Peyer's patch (tissue), 4 donors: Measurements from ENCODE around the gene NALCN. TPM values are rescaled to one million over a fixed set of nuclear protein-coding genes. Genes with fewer than 3 reads are reported as not detected.

Experiments
- DNase-seq, 3 donors: peaks; one replicate each; pipeline ENCODE4 v3.0.0-alpha.2; 2017 to 2019
- H3K27ac ChIP-seq, 4 donors: fragments of 200-600 bp; sonication (generic); one replicate each; pipeline ENCODE4 v1.5.1; 2016 to 2019
- H3K27me3 ChIP-seq, 2 donors: fragments of 200-600 bp; sonication (generic); one replicate each; pipeline ENCODE4 v1.5.1; 2019
- H3K36me3 ChIP-seq, 3 donors: fragments of 200-600 bp; sonication (generic); one replicate each; pipeline ENCODE4 v1.5.1; 2016 to 2019
- H3K4me1 ChIP-seq, 4 donors: fragments of 200-600 bp; sonication (generic); one replicate each; pipeline ENCODE4 v1.5.1; 2016 to 2019
- H3K4me3 ChIP-seq, 4 donors: fragments of 200-600 bp; sonication (generic); 1 replicate in 3 of 4; 2 replicates in 1 of 4; pipeline ENCODE4 v1.5.1; 2016 to 2019; ENCODE audit warnings: mild to moderate bottlenecking in 1 of 4
- H3K9me3 ChIP-seq, 4 donors: fragments of 200-600 bp; sonication (generic); one replicate each; pipeline ENCODE4 v1.5.1; 2016 to 2019; ENCODE audit warnings: mild to moderate bottlenecking in 1 of 4
- CTCF ChIP-seq, 6 experiments: fragments of 450-650 bp in 4 of 6; fragments of 200-600 bp in 2 of 6; sonication (generic) in 1 of 6; IDR thresholded peaks; one replicate each; pipeline ENCODE4 v1.5.1; 2017 to 2019; ENCODE audit warnings: antibody characterized with exemption in 6 of 6, mild to moderate bottlenecking in 3 of 6, moderate library complexity in 1 of 6
- POLR2A ChIP-seq, 2 donors: fragments of 450-650 bp; IDR thresholded peaks; one replicate each; pipeline ENCODE4 v1.5.1; 2017; ENCODE audit warnings: antibody characterized with exemption in 2 of 2, mild to moderate bottlenecking in 2 of 2, moderate library complexity in 2 of 2
- total RNA-seq, 4 donors: library from RNA; depleted of rRNA; stranded (reverse); fragments of >200 nt; gene quantifications; one replicate each; pipeline ENCODE4 v1.1.0, GENCODE V29; 2016

The NALCN gene
- total RNA-seq, 4 donors from 2014 or later = 0.13 to 0.18 TPM; not detected in 2

- no peaks in the 10 kb centered on the region for H3K36me3 ChIP-seq
- H3K4me3 ChIP-seq = no peak overlapping the region
- TF ChIP-seq POLR2A (IDR thresholded peaks at IDR 0.05) (no peak), CTCF (IDR thresholded peaks at IDR 0.05) (no peak)
- H3K27me3 ChIP-seq = no peaks in the 10 kb centered on the region
- DNase-seq = no peak
- no peaks in the 10 kb centered on the region for H3K9me3 ChIP-seq
- H3K4me1 ChIP-seq = no peaks in the 10 kb centered on the region
- H3K27ac ChIP-seq = no peak overlapping the region
Observed at GRCh38 chr13:101202590-101202989, 213.7 kb downstream of the NALCN start.

GRCh38 chr13:101190976-101191375, 225.3 kb downstream of the NALCN start:
- no peak for DNase-seq
- Histone ChIP-seq H3K4me1 (no peaks in the 10 kb centered on the region), H3K36me3 (no peaks in the 10 kb centered on the region), H3K9me3 (no peaks in the 10 kb centered on the region), H3K27ac (no peak overlapping the region), H3K4me3 (no peak overlapping the region), H3K27me3 (no peaks in the 10 kb centered on the region)
- TF ChIP-seq CTCF (IDR thresholded peaks at IDR 0.05) (no peak), POLR2A (IDR thresholded peaks at IDR 0.05) (no peak)

- no peak overlapping the region for H3K4me3 ChIP-seq
- TF ChIP-seq CTCF (IDR thresholded peaks at IDR 0.05) (no peak), POLR2A (IDR thresholded peaks at IDR 0.05) (no peak)
Observed at GRCh38 chr13:101190337-101190736, 226.0 kb downstream of the NALCN start.

GRCh38 chr13:101185606-101186005, 230.7 kb downstream of the NALCN start:
- H3K4me1 ChIP-seq = no peaks in the 10 kb centered on the region
- DNase-seq = no peak
- no peak overlapping the region for H3K4me3 ChIP-seq
- H3K27ac ChIP-seq = no peak overlapping the region
- TF ChIP-seq POLR2A (IDR thresholded peaks at IDR 0.05) = no peak
- no peak for TF ChIP-seq CTCF (IDR thresholded peaks at IDR 0.05)
- no peaks in the 10 kb centered on the region for H3K36me3 ChIP-seq
- no peaks in the 10 kb centered on the region for H3K9me3 ChIP-seq
- H3K27me3 ChIP-seq = no peaks in the 10 kb centered on the region

More at GRCh38 chr13:101190337-101190736, 226.0 kb downstream of the NALCN start:
- Histone ChIP-seq H3K9me3 (no peaks in the 10 kb centered on the region), H3K36me3 (no peaks in the 10 kb centered on the region), H3K4me1 (no peaks in the 10 kb centered on the region), H3K27ac (no peak overlapping the region), H3K27me3 (no peaks in the 10 kb centered on the region)
- DNase-seq = no peak

GRCh38 chr13:101181076-101181685, 235.1 kb downstream of the NALCN start:
- no peaks in the 10 kb centered on the region for H3K27me3 ChIP-seq
- no peak overlapping the region for H3K4me3 ChIP-seq
- no peaks in the 10 kb centered on the region for H3K9me3 ChIP-seq
- H3K4me1 ChIP-seq = no peaks in the 10 kb centered on the region
- no peak for DNase-seq
- no peak overlapping the region for H3K27ac ChIP-seq
- no peak for TF ChIP-seq CTCF (IDR thresholded peaks at IDR 0.05)
- no peaks in the 10 kb centered on the region for H3K36me3 ChIP-seq

- DNase-seq = no peak
- Histone ChIP-seq H3K27me3 (no peaks in the 10 kb centered on the region), H3K36me3 (no peaks in the 10 kb centered on the region), H3K4me3 (no peak overlapping the region), H3K9me3 (no peaks in the 10 kb centered on the region), H3K4me1 (no peaks in the 10 kb centered on the region), H3K27ac (no peak overlapping the region)
- TF ChIP-seq POLR2A (IDR thresholded peaks at IDR 0.05) (no peak), CTCF (IDR thresholded peaks at IDR 0.05) (no peak)
Observed at GRCh38 chr13:101179021-101179420, 237.3 kb downstream of the NALCN start.
